H9 (cell line): ENCODE measurements around the gene IFNL2. TPM values are rescaled to one million over a fixed set of nuclear protein-coding genes. Genes with fewer than 3 reads are reported as not detected.

ENCODE experiments used
- DNase-seq: peaks from one replicate; pipeline ENCODE4 v3.0.0-alpha.2; 2017
- H2AFZ ChIP-seq: one replicate; pipeline ENCODE4 v1.6.1; 2013; ENCODE audit warnings: mild to moderate bottlenecking, low read length, control low read depth, moderate library complexity
- H2AK5ac ChIP-seq: 2 replicates; pipeline ENCODE4 v1.6.1; 2013; ENCODE audit warnings: low read length, control low read depth, mixed read lengths; ENCODE audit not compliant: insufficient read length
- H2BK120ac ChIP-seq: one replicate; pipeline ENCODE4 v1.6.1; 2013; ENCODE audit warnings: low read depth, mild to moderate bottlenecking, low read length, control low read depth, inconsistent platforms; ENCODE audit not compliant: poor library complexity, severe bottlenecking
- H2BK12ac ChIP-seq: 2 replicates; pipeline ENCODE4 v1.6.1; 2013; ENCODE audit warnings: low read length, control low read depth, mixed read lengths, low read depth; ENCODE audit not compliant: insufficient read length
- H2BK15ac ChIP-seq: 2 replicates; pipeline ENCODE4 v1.6.1; 2013; ENCODE audit warnings: low read depth, low read length, control low read depth
- H2BK20ac ChIP-seq: one replicate; pipeline ENCODE4 v1.6.1; 2013; ENCODE audit warnings: low read depth, mild to moderate bottlenecking, low read length, control low read depth, inconsistent platforms; ENCODE audit not compliant: poor library complexity, severe bottlenecking
- H2BK5ac ChIP-seq: 2 replicates; pipeline ENCODE4 v1.6.1; 2013; ENCODE audit warnings: low read length, control low read depth, mixed read lengths; ENCODE audit not compliant: insufficient read length
- H3K14ac ChIP-seq: 2 replicates; pipeline ENCODE4 v1.6.1; 2013; ENCODE audit warnings: low read length, control low read depth; ENCODE audit not compliant: insufficient read depth
- H3K18ac ChIP-seq: 2 replicates; pipeline ENCODE4 v1.6.1; 2013; ENCODE audit warnings: low read depth, mild to moderate bottlenecking, mixed read lengths, low read length, control low read depth; ENCODE audit not compliant: insufficient read length
- H3K23ac ChIP-seq: 2 replicates; pipeline ENCODE4 v1.6.1; 2013; ENCODE audit warnings: low read length, control low read depth, mixed read lengths, low read depth; ENCODE audit not compliant: insufficient read length
- H3K23me2 ChIP-seq: 2 replicates; pipeline ENCODE4 v1.6.1; 2013; ENCODE audit warnings: low read depth, mild to moderate bottlenecking, mixed read lengths, low read length, control low read depth; ENCODE audit not compliant: insufficient read length, poor library complexity, severe bottlenecking
- H3K27ac ChIP-seq: 2 replicates; pipeline ENCODE4 v1.5.1; 2013; ENCODE audit warnings: low read length, control low read depth, mixed read lengths, low read depth; ENCODE audit not compliant: insufficient read length
- H3K27me3 ChIP-seq: 2 replicates; pipeline ENCODE4 v1.6.1; 2013; ENCODE audit warnings: low read length, control low read depth, inconsistent platforms; ENCODE audit not compliant: insufficient read depth
- H3K4ac ChIP-seq: 2 replicates; pipeline ENCODE4 v1.6.1; 2013; ENCODE audit warnings: low read depth, mild to moderate bottlenecking, control low read depth, inconsistent platforms, low read length, moderate library complexity
- H3K4me1 ChIP-seq: 2 replicates; pipeline ENCODE4 v1.6.1; 2013; ENCODE audit warnings: low read length, control low read depth, inconsistent platforms; ENCODE audit not compliant: insufficient read depth
- H3K4me2 ChIP-seq: 2 replicates; pipeline ENCODE4 v1.6.1; 2013; ENCODE audit warnings: low read length, control low read depth, mixed read lengths; ENCODE audit not compliant: insufficient read length, insufficient read depth
- H3K56ac ChIP-seq: 2 replicates; pipeline ENCODE4 v1.6.1; 2013; ENCODE audit warnings: low read depth, mild to moderate bottlenecking, mixed read lengths, low read length, control low read depth; ENCODE audit not compliant: insufficient read length
- H3K79me1 ChIP-seq: 2 replicates; pipeline ENCODE4 v1.6.1; 2013; ENCODE audit warnings: low read depth, mild to moderate bottlenecking, moderate library complexity, low read length, control low read depth, inconsistent platforms; ENCODE audit not compliant: insufficient read depth, poor library complexity, severe bottlenecking
- H3K79me2 ChIP-seq: 2 replicates; pipeline ENCODE4 v1.6.1; 2013; ENCODE audit warnings: low read length, control low read depth, inconsistent platforms; ENCODE audit not compliant: insufficient read depth
- H3K9ac ChIP-seq: 2 replicates; pipeline ENCODE4 v1.6.1; 2013; ENCODE audit warnings: low read length, control low read depth, mixed read lengths; ENCODE audit not compliant: insufficient read length; ENCODE audit errors: extremely low read depth
- H3K9me3 ChIP-seq: one replicate; pipeline ENCODE4 v1.6.1; 2013; ENCODE audit warnings: low read depth, low read length, inconsistent platforms; ENCODE audit not compliant: control insufficient read depth
- H3T11ph ChIP-seq: one replicate; pipeline ENCODE4 v1.6.1; 2013; ENCODE audit warnings: mild to moderate bottlenecking, low read length, control low read depth, inconsistent platforms
- H4K20me1 ChIP-seq: one replicate; pipeline ENCODE4 v1.6.1; 2013; ENCODE audit not compliant: control insufficient read depth, insufficient read length, insufficient read depth
- H4K5ac ChIP-seq: 2 replicates; pipeline ENCODE4 v1.6.1; 2013; ENCODE audit warnings: low read depth, mild to moderate bottlenecking, mixed read lengths, low read length, control low read depth; ENCODE audit not compliant: insufficient read length
- H4K8ac ChIP-seq: replicated peaks from 2 replicates; pipeline ENCODE4 v1.6.1; 2013; ENCODE audit warnings: low read length, control low read depth, mixed read lengths, low read depth; ENCODE audit not compliant: insufficient read length
- H4K91ac ChIP-seq: 2 replicates; pipeline ENCODE4 v1.6.1; 2013; ENCODE audit warnings: low read depth, mild to moderate bottlenecking, moderate library complexity, mixed read lengths, low read length, control low read depth; ENCODE audit not compliant: insufficient read length
- H3K27ac Mint-ChIP-seq, 3 experiments: 2 replicates in 2 of 3; 3 replicates in 1 of 3; pipeline ENCODE4 v1.8.0; 2020 to 2021; ENCODE audit warnings: mixed read lengths in 3 of 3, mild to moderate bottlenecking in 1 of 3, moderate library complexity in 1 of 3
- H3K27me3 Mint-ChIP-seq: 2 replicates; pipeline ENCODE4 v1.8.0; 2021; ENCODE audit warnings: low read depth, mild to moderate bottlenecking, moderate library complexity, mixed read lengths
- H3K36me3 Mint-ChIP-seq, 3 experiments: 2 replicates in 2 of 3; 3 replicates in 1 of 3; pipeline ENCODE4 v1.8.0; 2020 to 2021; ENCODE audit warnings: low read depth in 3 of 3, mixed read lengths in 3 of 3; ENCODE audit not compliant: insufficient read depth in 1 of 3
- H3K4me1 Mint-ChIP-seq, 2 experiments: 2 replicates each; pipeline ENCODE4 v1.8.0; 2020; ENCODE audit warnings: mixed read lengths in 2 of 2
- H3K4me3 Mint-ChIP-seq, 2 experiments: 2 replicates in 1 of 2; 3 replicates in 1 of 2; pipeline ENCODE4 v1.8.0; 2020 to 2021; ENCODE audit warnings: mild to moderate bottlenecking in 2 of 2, mixed read lengths in 2 of 2, moderate library complexity in 1 of 2
- H3K9me3 Mint-ChIP-seq, 2 experiments: 2 replicates in 1 of 2; 3 replicates in 1 of 2; pipeline ENCODE4 v1.8.0; 2020; ENCODE audit warnings: mild to moderate bottlenecking in 2 of 2, mixed read lengths in 2 of 2, moderate library complexity in 1 of 2
- CTCF ChIP-seq: fragments of 200-600 bp; sonication (generic); conservative IDR thresholded peaks from 3 replicates; pipeline ENCODE4 v1.8.0; 2021; ENCODE audit warnings: antibody characterized with exemption, mild to moderate bottlenecking
- WGBS: extraction: QIAGEN DNeasy Blood & Tissue Kit; methylation state at CpG from one replicate; pipeline ENCODE4 v1.1.7; 2013; ENCODE audit warnings: missing lambda C conversion rate, low lambda C conversion rate, mixed read lengths; ENCODE audit not compliant: insufficient read length; ENCODE audit errors: extremely low coverage; 5-methylcytosine and 5-hydroxymethylcytosine counted together
- total RNA-seq: library from RNA; stranded (reverse); gene quantifications from 2 replicates; pipeline ENCODE4 v1.2.1, GENCODE V29; 2021

Gene IFNL2
- total RNA-seq, 1 experiment from 2014 or later: not detected

GRCh38 chr19:39252458-39252857 lies 15.7 kb upstream of the IFNL2 start:
- Histone ChIP-seq H3K23ac (no peak overlapping the region), H2BK15ac (no peak overlapping the region), H2BK12ac (no peak overlapping the region), H3K9ac (no peak overlapping the region), H3K14ac (no peak overlapping the region), H3K4me1 (no peaks in the 10 kb centered on the region), H3K9me3 (no peaks in the 10 kb centered on the region), H3K23me2 (peaks cover 5% of the 10 kb centered on the region), H3T11ph (no peak overlapping the region), H3K4ac (no peak overlapping the region), H3K27me3 (peaks cover 28% of the 10 kb centered on the region; the same call in 1 of the 2 replicates), H2AK5ac (no peak overlapping the region), H3K79me1 (no peaks in the 10 kb centered on the region), H4K5ac (no peak overlapping the region), H2BK5ac (no peak overlapping the region), H3K79me2 (no peaks in the 10 kb centered on the region), H4K8ac (no peak overlapping the region), H2BK20ac (no peak overlapping the region), H4K91ac (no peak overlapping the region), H3K27ac (no peak overlapping the region), H2AFZ (no peak overlapping the region), H2BK120ac (no peak overlapping the region), H3K4me2 (no peak overlapping the region), H4K20me1 (no peaks in the 10 kb centered on the region), H3K18ac (no peak overlapping the region), H3K56ac (no peak overlapping the region)
- no peak for DNase-seq
- no CpG with 5 or more reads among the region's 3 CpGs for WGBS
- H3K27ac Mint-ChIP-seq: no peak overlapping the region
- peaks cover 0 to 2% of the 10 kb centered on the region in 2 experiments; a peak in 1 of 4 replicates for H3K4me1 Mint-ChIP-seq
- H3K9me3 Mint-ChIP-seq: no peaks in the 10 kb centered on the region
- no peaks in the 10 kb centered on the region for H3K36me3 Mint-ChIP-seq
- no peak for TF ChIP-seq CTCF
- H3K27me3 Mint-ChIP-seq: peaks cover 95% of the 10 kb centered on the region
- H3K4me3 Mint-ChIP-seq: no peak overlapping the region
